Aorta (tissue), 5 donors: ENCODE results near the gene IGSF3. TPM values are rescaled to one million over a fixed set of nuclear protein-coding genes. Genes with fewer than 3 reads are reported as not detected.
A peak's percentile ranks its signal among the peaks of the same experiment; 100 is the strongest.

ENCODE experiments used
- ATAC-seq: fragments of 200-7000 bp; cut with Tn5 transposase; one replicate; pipeline ENCODE4 v1.9.1; 2022; ENCODE audit warnings: moderate library complexity; ENCODE audit not compliant: low FRiP score
- DNase-seq, 2 donors: peaks; one replicate each; pipeline ENCODE4 v3.0.0-alpha.2; 2020
- H3K27ac ChIP-seq, 2 donors: one replicate each; pipeline ENCODE4 v1.5.1; 2013; ENCODE audit warnings: low read length in 2 of 2, mild to moderate bottlenecking in 2 of 2, moderate library complexity in 2 of 2, control low read depth in 1 of 2, inconsistent platforms in 1 of 2, low read depth in 1 of 2
- H3K27me3 ChIP-seq, 2 donors: one replicate each; pipeline ENCODE4 v1.6.1; 2013; ENCODE audit warnings: control low read depth in 1 of 2, low read length in 1 of 2, mild to moderate bottlenecking in 1 of 2, moderate library complexity in 1 of 2; ENCODE audit not compliant: insufficient read depth in 2 of 2, control insufficient read depth in 1 of 2
- H3K36me3 ChIP-seq, 2 donors: one replicate each; pipeline ENCODE4 v1.6.1; 2013; ENCODE audit warnings: control low read depth in 1 of 2, low read length in 1 of 2, mild to moderate bottlenecking in 1 of 2; ENCODE audit not compliant: insufficient read depth in 2 of 2, control insufficient read depth in 1 of 2
- H3K4me1 ChIP-seq, 2 donors: one replicate each; pipeline ENCODE4 v1.6.1; 2013; ENCODE audit warnings: low read length in 2 of 2, control low read depth in 1 of 2, mild to moderate bottlenecking in 1 of 2, moderate library complexity in 1 of 2; ENCODE audit not compliant: insufficient read depth in 2 of 2, control insufficient read depth in 1 of 2
- H3K4me3 ChIP-seq, 2 donors: one replicate each; pipeline ENCODE4 v1.5.1; 2013; ENCODE audit warnings: low read length in 2 of 2, control low read depth in 1 of 2, mild to moderate bottlenecking in 1 of 2
- H3K9me3 ChIP-seq: one replicate; pipeline ENCODE4 v1.6.1; 2013; ENCODE audit warnings: mild to moderate bottlenecking, low read length; ENCODE audit not compliant: control insufficient read depth
- WGBS, 2 donors: extraction: QIAGEN DNeasy Blood & Tissue Kit; methylation state at CpG; one replicate each; pipeline ENCODE4 v1.1.7; 2013; 5-methylcytosine and 5-hydroxymethylcytosine counted together
- intact Hi-C, 2 donors: fragments of 100-400 bp; cut with DNase I; formaldehyde crosslinking; loops; one replicate each; pipeline versions ENCODE4 v1.14.2 to v1.15.0; 2022
- polyA plus RNA-seq, 2 donors: library from polyadenylated mRNA; stranded (reverse); fragments of 200-250 nt; gene quantifications; one replicate each; pipeline ENCODE4 v1.2.3, GENCODE V29; 2013
- total RNA-seq, 2 donors: library from RNA; stranded (reverse); fragmentation: NEBNext Ultra II Directional; extraction: Animal tissue kit (Norgen Biotek cat#: 25700); gene quantifications; one replicate each; pipeline ENCODE4 v1.2.1, GENCODE V29; 2021
- donor health status: healthy with polysubstance abuse.
- donor health status: Bipolar disorder and iron deficiency.
- donor health status: DM: no; HTN: no; CAD: no.
- donor health status: DM: no; HTN: no; CAD: no.
- donor health status: DM: yes; HTN: yes; CAD: no.

Gene IGSF3
- total and polyA plus RNA-seq, 4 donors: 0.18 to 5.9 (median 0.93) TPM

GRCh38 chr1:116671072-116671760 is 3.7 kb upstream of the IGSF3 start:
- DNase-seq: no peak
- ATAC-seq: no peak
- Histone ChIP-seq H3K27ac (no peak overlapping the region), H3K9me3 (no peaks in the 10 kb centered on the region), H3K4me1 (no peaks in the 10 kb centered on the region), H3K4me3 (no peak overlapping the region), H3K36me3 (no peaks in the 10 kb centered on the region), H3K27me3 (no peaks in the 10 kb centered on the region)
- intact Hi-C loops: no loop called here
- 43 to 56% methylated on average over 7 of the region's 7 CpGs for WGBS, 2 donors

DNA sequence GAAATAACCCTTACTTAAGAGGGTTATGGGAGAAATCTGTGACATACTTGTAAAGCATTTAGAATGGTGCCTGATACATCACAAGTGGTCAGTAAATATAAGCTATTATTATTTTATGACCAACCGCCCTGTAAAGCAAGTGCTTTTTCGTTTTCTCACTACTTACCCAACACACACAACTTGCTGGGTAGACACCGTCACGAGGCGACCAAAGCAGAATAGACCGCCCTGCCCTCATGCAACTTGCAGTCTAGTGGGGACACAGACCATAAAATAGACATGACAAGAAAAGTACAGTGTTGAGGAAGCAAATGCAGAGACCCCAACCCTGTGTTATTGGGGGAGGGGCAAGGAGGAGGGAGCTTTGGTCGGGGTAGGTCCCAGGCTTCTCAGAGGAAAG is 744 bp upstream of the IGSF3 start:
- DNase-seq (no peak), ATAC-seq (no peak)
- Histone ChIP-seq H3K4me3 (no peak overlapping the region), H3K27ac (no peak overlapping the region), H3K36me3 (no peaks in the 10 kb centered on the region), H3K9me3 (no peaks in the 10 kb centered on the region), H3K4me1 (no peaks in the 10 kb centered on the region), H3K27me3 (no peaks in the 10 kb centered on the region)
- WGBS, 2 donors: 88 to 92% methylated on average over 7 of the region's 7 CpGs
- intact Hi-C loops: no loop called here

DNA sequence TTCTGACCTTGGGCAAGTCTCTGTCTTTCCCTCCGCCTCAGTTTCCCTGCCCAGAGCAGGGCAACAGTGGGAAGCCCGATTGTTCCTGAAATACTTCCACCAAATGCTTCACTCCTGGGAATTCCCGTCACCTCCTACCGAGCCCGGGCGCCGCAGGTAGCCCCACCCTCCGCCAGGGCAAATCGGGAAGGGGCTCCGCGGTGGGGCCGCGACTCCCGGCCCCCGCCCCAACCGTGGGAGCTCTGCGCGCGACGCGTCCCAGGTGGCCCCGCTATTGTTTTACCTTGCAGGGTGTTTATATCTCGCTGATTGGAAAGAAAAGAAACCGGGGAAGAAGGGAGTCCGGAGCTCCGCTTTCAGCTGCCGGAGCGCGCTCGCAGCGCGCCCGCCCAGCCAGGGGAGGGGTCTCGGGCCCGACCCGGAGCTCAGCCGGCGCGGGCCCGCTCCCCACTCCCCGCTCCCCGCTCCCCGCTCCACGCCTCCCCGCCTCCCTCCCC is 407 bp downstream of the IGSF3 start:
- H3K4me3 ChIP-seq: peak overlapping the region; percentile 89 to 91
- no peaks in the 10 kb centered on the region for H3K27me3 ChIP-seq
- H3K36me3 ChIP-seq: no peaks in the 10 kb centered on the region
- no peak overlapping the region for H3K27ac ChIP-seq
- ATAC-seq (peak; percentile 12), DNase-seq (no peak)
- intact Hi-C loops: no loop called here
- no peaks in the 10 kb centered on the region for H3K4me1 ChIP-seq
- H3K9me3 ChIP-seq: no peaks in the 10 kb centered on the region
- 0 to 1% methylated on average over 24 to 45 of the region's 45 CpGs for WGBS, 2 donors

DNA sequence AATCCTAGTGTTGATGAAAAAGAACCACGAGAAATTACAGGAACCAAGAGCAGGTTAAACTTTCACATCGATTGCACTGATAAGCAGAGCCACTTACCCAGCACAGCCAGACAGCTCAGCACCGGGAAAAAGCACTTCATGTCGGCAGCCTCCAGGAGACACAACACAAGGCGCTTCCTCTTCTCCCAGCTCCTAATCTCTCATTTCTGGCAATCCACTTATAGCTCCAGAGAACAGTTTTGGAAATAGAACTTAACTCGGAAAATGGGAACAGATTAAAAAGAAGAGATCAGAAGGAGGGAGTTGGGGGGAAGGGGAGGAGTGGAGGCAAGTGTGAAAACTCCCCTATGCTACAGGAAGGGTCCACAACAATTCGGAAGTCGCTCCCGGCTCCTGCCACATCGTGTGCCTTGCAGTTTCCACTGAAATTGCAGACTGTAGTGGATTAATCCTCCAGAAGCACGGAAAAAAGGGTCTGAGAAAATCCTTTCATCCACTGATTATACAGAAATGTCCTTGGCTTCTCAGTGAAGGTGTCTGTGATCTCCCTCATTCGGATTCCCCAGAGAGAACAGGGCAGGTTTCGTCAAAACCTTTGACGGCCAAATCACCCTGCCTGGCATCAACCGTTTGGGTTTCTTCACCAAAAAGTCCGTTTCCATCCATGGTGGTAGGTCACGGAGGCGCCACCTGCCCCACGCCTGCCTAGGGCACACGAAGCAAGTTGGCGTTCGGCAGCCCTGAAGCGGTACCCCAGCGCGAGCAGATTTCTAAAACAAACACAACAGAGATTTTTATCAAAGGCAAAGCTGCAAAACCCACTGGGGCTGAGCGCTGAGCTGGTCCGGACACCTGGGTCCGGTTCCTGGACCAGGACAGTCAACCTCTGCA is 1.1 kb downstream of the IGSF3 start:
- no peaks in the 10 kb centered on the region for H3K4me1 ChIP-seq
- H3K27me3 ChIP-seq: no peaks in the 10 kb centered on the region
- intact Hi-C loops: no loop called here
- H3K36me3 ChIP-seq: no peaks in the 10 kb centered on the region
- no peak for ATAC-seq
- WGBS, 2 donors: 13 to 16% methylated on average over 28 of the region's 28 CpGs
- H3K27ac ChIP-seq: no peak overlapping the region
- DNase-seq: no peak
- H3K4me3 ChIP-seq: peak overlapping the region; percentile 89 to 91
- H3K9me3 ChIP-seq: no peaks in the 10 kb centered on the region

DNA sequence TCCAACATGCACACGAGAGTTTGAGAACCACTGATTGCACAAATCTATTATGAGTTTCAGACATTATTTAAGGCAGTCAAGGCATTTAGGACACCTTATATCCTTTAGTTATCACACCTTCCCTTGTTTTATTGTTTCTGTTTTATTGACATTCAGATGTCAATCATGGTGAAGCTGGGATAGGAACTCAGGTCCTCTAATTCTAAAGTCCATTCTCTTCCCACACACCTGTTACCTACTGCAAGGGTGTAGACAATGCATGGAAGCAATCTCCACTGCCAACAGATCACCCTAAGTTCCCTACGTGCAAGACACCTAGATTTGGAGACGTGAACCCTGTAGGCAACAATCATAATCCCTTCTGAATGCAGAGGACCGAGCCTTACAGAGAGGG is 2.6 kb downstream of the IGSF3 start:
- ATAC-seq (no peak), DNase-seq (no peak)
- Histone ChIP-seq H3K9me3 (no peaks in the 10 kb centered on the region), H3K27ac (no peak overlapping the region), H3K27me3 (no peaks in the 10 kb centered on the region), H3K4me1 (no peaks in the 10 kb centered on the region), H3K4me3 (no peak overlapping the region), H3K36me3 (no peaks in the 10 kb centered on the region)
- 87 to 95% methylated on average over 4 of the region's 4 CpGs for WGBS, 2 donors
- intact Hi-C loops: no loop called here

DNA sequence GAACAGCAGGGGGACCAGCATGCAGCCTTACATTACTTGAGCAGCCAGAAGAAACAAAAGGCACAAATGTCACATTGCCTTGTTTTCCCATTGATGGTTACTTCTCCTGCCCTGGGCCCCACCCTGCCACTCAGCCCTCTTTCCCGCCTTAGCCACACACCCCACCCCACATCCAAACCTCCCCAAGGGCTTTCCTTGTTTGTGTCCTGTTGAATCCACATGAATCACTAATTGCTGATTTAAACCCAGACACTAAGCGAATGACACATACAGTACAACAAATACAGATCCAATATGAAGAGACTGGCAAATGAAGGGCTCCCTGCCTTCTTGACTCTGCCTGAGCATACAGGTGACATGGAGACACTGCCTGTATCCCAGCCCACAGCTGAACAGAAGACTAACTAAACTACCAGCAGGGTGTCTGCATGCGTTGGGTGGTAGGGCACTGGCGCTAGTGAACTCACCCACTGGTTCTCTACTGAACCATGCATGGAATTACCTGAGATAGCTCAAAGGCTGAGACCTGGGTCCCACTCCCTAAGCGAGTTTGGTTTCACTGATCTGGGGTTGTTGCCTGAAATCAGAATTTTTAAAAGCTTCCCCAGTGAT is 3.1 kb downstream of the IGSF3 start:
- Histone ChIP-seq H3K9me3 (no peaks in the 10 kb centered on the region), H3K4me3 (no peak overlapping the region), H3K4me1 (no peaks in the 10 kb centered on the region), H3K36me3 (no peaks in the 10 kb centered on the region), H3K27me3 (no peaks in the 10 kb centered on the region), H3K27ac (no peak overlapping the region)
- ATAC-seq: no peak
- WGBS, 2 donors: 88 to 94% methylated on average over 5 of the region's 5 CpGs
- intact Hi-C loops: no loop called here
- DNase-seq: no peak

- H3K4me3 ChIP-seq: no peak overlapping the region
- no peak for DNase-seq
- no peaks in the 10 kb centered on the region for H3K36me3 ChIP-seq
- H3K27ac ChIP-seq: no peak overlapping the region
- H3K27me3 ChIP-seq: no peaks in the 10 kb centered on the region
- intact Hi-C loops: no loop called here
- ATAC-seq: no peak
- H3K4me1 ChIP-seq: no peaks in the 10 kb centered on the region
- WGBS, 2 donors: 91 to 95% methylated on average over 2 of the region's 2 CpGs
- H3K9me3 ChIP-seq: no peaks in the 10 kb centered on the region
Observed at GRCh38 chr1:116663821-116664220, 3.7 kb downstream of the IGSF3 start.

GRCh38 chr1:116661633-116662032 is 5.9 kb downstream of the IGSF3 start:
- no peak for ATAC-seq
- WGBS, 2 donors: 89 to 98% methylated on average over 1 of the region's 1 CpG

More at GRCh38 chr1:116661633-116662032, 5.9 kb downstream of the IGSF3 start:
- no peaks in the 10 kb centered on the region for H3K9me3 ChIP-seq
- no peak overlapping the region for H3K27ac ChIP-seq
- no peaks in the 10 kb centered on the region for H3K36me3 ChIP-seq
- H3K27me3 ChIP-seq: no peaks in the 10 kb centered on the region
- H3K4me3 ChIP-seq: no peak overlapping the region
- intact Hi-C loops: no loop called here
- no peak for DNase-seq
- H3K4me1 ChIP-seq: no peaks in the 10 kb centered on the region
